T-cell (primary cell): ENCODE results near the gene SF3A1. TPM values are rescaled to one million over a fixed set of nuclear protein-coding genes. Genes with fewer than 3 reads are reported as not detected.

Source experiments
- ATAC-seq, 4 experiments: fragments of 200-7000 bp in 3 of 4; fragments of 150-1000 bp in 1 of 4; cut with Tn5 transposase; replicated peaks in 1 of 4; 1 replicate in 3 of 4; 2 replicates in 1 of 4; pipeline ENCODE4 v1.10.0; 2021; ENCODE audit warnings: moderate library complexity in 3 of 4, mild to moderate bottlenecking in 2 of 4, moderate number of reproducible peaks in 1 of 4
- CTCF ChIA-PET, 2 donors: fragments of 300-600 bp; sonication (Branson Sonifier 250); formaldehyde crosslinking; loops; one replicate each; lab custom pipeline; 2022; ENCODE audit warnings: antibody characterized with exemption in 2 of 2; lab: Charles Lee
- POLR2A ChIA-PET, 2 donors: fragments of 300-600 bp; sonication (Branson Sonifier 250); formaldehyde crosslinking; loops; one replicate each; lab custom pipeline; 2022; ENCODE audit warnings: antibody characterized with exemption in 2 of 2; lab: Charles Lee
- DNase-seq, 35 experiments: peaks; one replicate each; pipeline versions ENCODE4 v3.0.0 to v3.0.0-alpha.2; 2013 to 2023
- H3K27ac ChIP-seq: one replicate; pipeline ENCODE4 v1.5.1; 2013; ENCODE audit warnings: low read length
- H3K27me3 ChIP-seq, 2 experiments: replicated peaks in 1 of 2; 1 replicate in 1 of 2; 2 replicates in 1 of 2; pipeline versions ENCODE4 v1.6.1 to v1.7.0; 2013; ENCODE audit warnings: low read length in 1 of 2, mixed read lengths in 1 of 2; ENCODE audit not compliant: control insufficient read depth in 2 of 2, insufficient read depth in 2 of 2; ENCODE audit errors: extremely low read depth in 1 of 2
- H3K36me3 ChIP-seq, 2 donors: 1 replicate in 1 of 2; 2 replicates in 1 of 2; pipeline versions ENCODE4 v1.6.1 to v1.7.0; 2013; ENCODE audit warnings: low read length in 1 of 2; ENCODE audit not compliant: control insufficient read depth in 2 of 2, insufficient read depth in 1 of 2; ENCODE audit errors: extremely low read depth in 1 of 2
- H3K4me1 ChIP-seq, 2 experiments: 1 replicate in 1 of 2; 2 replicates in 1 of 2; pipeline versions ENCODE4 v1.6.1 to v1.7.0; 2013; ENCODE audit warnings: low read length in 2 of 2, mixed read lengths in 1 of 2; ENCODE audit not compliant: insufficient read depth in 2 of 2, control insufficient read depth in 1 of 2; ENCODE audit errors: extremely low read depth in 1 of 2
- H3K4me3 ChIP-seq, 2 donors: 1 replicate in 1 of 2; 2 replicates in 1 of 2; pipeline versions ENCODE4 v1.5.1 to v1.7.0; 2013; ENCODE audit warnings: mild to moderate bottlenecking in 2 of 2, low read length in 1 of 2, moderate library complexity in 1 of 2; ENCODE audit not compliant: control insufficient read depth in 1 of 2; ENCODE audit errors: extremely low read depth in 1 of 2
- H3K9me3 ChIP-seq: 2 replicates; pipeline ENCODE4 v1.7.0; 2013
- H3K27ac Mint-ChIP-seq, 2 donors: one replicate each; pipeline ENCODE4 v1.8.0; 2020 to 2021; ENCODE audit warnings: mild to moderate bottlenecking in 2 of 2, mixed read lengths in 2 of 2
- H3K27me3 Mint-ChIP-seq, 2 donors: one replicate each; pipeline ENCODE4 v1.8.0; 2021 to 2022; ENCODE audit warnings: mixed read lengths in 2 of 2
- H3K36me3 Mint-ChIP-seq: one replicate; pipeline ENCODE4 v1.8.0; 2021; ENCODE audit warnings: mixed read lengths
- H3K4me1 Mint-ChIP-seq, 3 donors: one replicate each; pipeline ENCODE4 v1.8.0; 2020 to 2022; ENCODE audit warnings: mixed read lengths in 3 of 3, mild to moderate bottlenecking in 1 of 3
- H3K4me3 Mint-ChIP-seq, 3 donors: one replicate each; pipeline ENCODE4 v1.8.0; 2020 to 2022; ENCODE audit warnings: mild to moderate bottlenecking in 3 of 3, mixed read lengths in 3 of 3, moderate library complexity in 3 of 3
- H3K9me3 Mint-ChIP-seq, 3 donors: one replicate each; pipeline ENCODE4 v1.8.0; 2020 to 2022; ENCODE audit warnings: mixed read lengths in 3 of 3
- WGBS: methylation state at CpG from one replicate; pipeline ENCODE4 v1.1.5; 2013; ENCODE audit warnings: missing lambda C conversion rate; ENCODE audit not compliant: insufficient coverage; 5-methylcytosine and 5-hydroxymethylcytosine counted together
- total RNA-seq, 35 experiments: library from RNA in 6 of 35; stranded (reverse) in 6 of 35; fragments of 120-200 nt in 1 of 35; gene quantifications; one replicate each; pipeline versions ENCODE4 v1.2.1 to v1.2.4 and lab custom pipeline; 2013 to 2026

SF3A1 gene
- total RNA-seq, 5 donors from 2014 or later (not counting 1 experiment from before 2014, with no cell fraction given), result 272 to 323 (median 292) TPM

DNA sequence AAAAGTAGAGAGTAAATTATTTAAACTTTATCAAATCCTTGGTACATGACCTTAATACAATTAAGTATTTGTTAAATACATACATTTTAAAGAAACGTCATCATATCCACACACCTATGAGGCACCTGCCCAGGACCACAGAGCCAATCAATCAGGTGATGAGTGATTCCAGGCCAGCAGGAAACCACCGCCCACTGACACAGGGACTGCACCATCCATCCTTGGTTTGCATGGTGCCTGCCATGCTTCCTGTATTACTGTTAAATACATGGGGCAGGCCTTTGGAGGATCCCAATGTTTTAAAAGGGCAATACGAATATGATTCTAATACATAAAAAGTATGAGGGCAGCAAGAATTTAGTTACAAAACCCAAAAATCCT, 23.0 kb downstream of the SF3A1 start:
- ChIA-PET CTCF (no interaction called here), POLR2A (interaction anchor here in 1 of 2 donors (0.5 kb wide), 1 partner anchor 11 kb away, joined by 3 read pairs; no protein-coding TSS in a partner anchor)
- DNase-seq (no peak), ATAC-seq (no peak)
- H3K9me3 Mint-ChIP-seq, result no peaks in the 10 kb centered on the region
- no peak overlapping the region for H3K4me3 Mint-ChIP-seq
- H3K27ac ChIP-seq, result no peak overlapping the region
- H3K4me3 ChIP-seq, result no peak overlapping the region
- peaks cover 26 to 71% of the 10 kb centered on the region in 2 donors for H3K36me3 ChIP-seq
- H3K27ac Mint-ChIP-seq, result peak overlapping the region in 1 of 2 donors; percentile 74
- H3K36me3 Mint-ChIP-seq, result peaks cover 46% of the 10 kb centered on the region
- WGBS, result 100% methylated on average over 1 of the region's 3 CpGs
- H3K27me3 Mint-ChIP-seq, result no peaks in the 10 kb centered on the region
- no peaks in the 10 kb centered on the region for H3K4me1 ChIP-seq
- H3K4me1 Mint-ChIP-seq, result peaks cover 0 to 4% (median 1%) of the 10 kb centered on the region in 3 donors
- H3K9me3 ChIP-seq, result no peaks in the 10 kb centered on the region
- H3K27me3 ChIP-seq, result no peaks in the 10 kb centered on the region

DNA sequence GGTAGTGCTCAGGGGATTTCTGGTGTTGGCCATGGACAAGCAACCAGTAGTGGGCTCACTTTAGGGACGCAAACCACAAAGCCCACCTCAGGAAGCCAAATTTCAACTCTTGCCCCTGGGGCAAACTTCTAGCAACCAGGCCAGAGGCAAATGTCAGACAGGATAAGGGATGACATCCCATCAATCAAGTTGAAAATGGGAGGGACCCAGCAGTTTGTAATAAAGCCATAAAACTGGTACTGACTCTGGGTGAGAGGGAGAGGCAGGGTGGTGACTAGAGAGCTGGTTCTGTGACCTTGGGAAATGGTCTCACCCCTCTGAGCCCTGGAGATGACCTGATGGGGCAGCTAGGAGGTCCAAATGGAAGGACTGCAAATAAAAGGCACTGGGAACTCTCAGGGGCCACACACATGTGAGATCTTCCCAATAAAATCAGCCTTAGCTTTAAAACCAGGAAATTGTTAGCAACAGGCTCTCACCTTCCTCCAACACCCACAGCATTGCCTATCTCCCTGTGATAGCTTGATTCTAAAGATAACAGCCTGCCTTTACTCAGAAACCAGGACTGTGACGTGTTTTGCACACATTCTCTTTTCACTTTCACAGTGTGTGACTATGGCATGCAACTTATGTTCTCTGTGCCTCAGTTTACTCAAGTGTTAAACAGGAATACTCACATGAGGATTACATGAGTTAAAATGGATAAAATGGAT, 23.5 kb downstream of the SF3A1 start:
- ChIA-PET CTCF (no interaction called here), POLR2A (interaction anchor here in 1 of 2 donors (0.5 to 0.6 kb wide), 2 partner anchors 10 to 162 kb away, joined by 3 to 9 read pairs; no protein-coding TSS in a partner anchor)
- H3K27ac Mint-ChIP-seq, result peak overlapping the region; percentile 44 to 74
- ATAC-seq (no peak), DNase-seq (no peak)
- H3K4me1 Mint-ChIP-seq, result peaks cover 1 to 6% (median 3%) of the 10 kb centered on the region in 3 donors
- no peaks in the 10 kb centered on the region for H3K9me3 ChIP-seq
- peaks cover 26 to 66% of the 10 kb centered on the region in 2 donors for H3K36me3 ChIP-seq
- H3K4me3 Mint-ChIP-seq, result no peak overlapping the region
- 40% methylated on average over 1 of the region's 2 CpGs for WGBS
- H3K27ac ChIP-seq, result no peak overlapping the region
- H3K4me3 ChIP-seq, result no peak overlapping the region
- no peaks in the 10 kb centered on the region for H3K4me1 ChIP-seq
- no peaks in the 10 kb centered on the region for H3K27me3 ChIP-seq
- no peaks in the 10 kb centered on the region for H3K9me3 Mint-ChIP-seq
- peaks cover 42% of the 10 kb centered on the region for H3K36me3 Mint-ChIP-seq
- H3K27me3 Mint-ChIP-seq, result no peaks in the 10 kb centered on the region

DNA sequence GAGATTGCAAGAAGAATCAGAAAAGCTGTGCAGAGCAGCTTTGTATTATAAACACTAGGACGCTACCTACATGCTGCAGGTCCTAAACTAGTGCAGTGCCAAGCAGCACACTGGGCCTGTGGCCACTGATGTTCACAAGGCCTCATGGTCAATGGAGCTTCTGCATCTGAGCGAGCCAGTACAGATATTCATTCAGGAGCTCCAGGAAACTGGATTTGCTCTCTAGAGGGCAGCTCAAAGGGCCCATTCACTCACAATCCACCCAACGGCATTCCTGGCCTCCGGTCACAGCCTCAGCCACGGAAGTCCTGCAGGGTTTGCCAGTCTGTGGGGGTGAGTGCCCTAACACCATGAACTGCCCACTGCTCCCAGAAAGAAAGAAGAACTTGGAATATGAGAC, 24.1 kb downstream of the SF3A1 start:
- POLR2A ChIA-PET, result interaction anchor here (0.6 kb wide), 2 partner anchors 80 to 162 kb away, joined by 5 to 9 read pairs; no protein-coding TSS in a partner anchor
- peak overlapping the region in 1 of 2 donors; percentile 62 for H3K27ac Mint-ChIP-seq
- H3K4me1 ChIP-seq, result peaks cover 3% of the 10 kb centered on the region in 2 experiments
- peaks cover 6 to 11% (median 9%) of the 10 kb centered on the region in 3 donors for H3K4me1 Mint-ChIP-seq
- H3K27me3 ChIP-seq, result no peaks in the 10 kb centered on the region
- no peak overlapping the region for H3K27ac ChIP-seq
- DNase-seq (no peak), ATAC-seq (no peak)
- no peak overlapping the region for H3K4me3 Mint-ChIP-seq
- no peak overlapping the region for H3K4me3 ChIP-seq
- CTCF ChIA-PET, result no interaction called here
- H3K27me3 Mint-ChIP-seq, result no peaks in the 10 kb centered on the region
- peaks cover 23 to 61% of the 10 kb centered on the region in 2 donors for H3K36me3 ChIP-seq
- no peaks in the 10 kb centered on the region for H3K9me3 Mint-ChIP-seq
- WGBS, result 93% methylated on average over 3 of the region's 5 CpGs
- H3K9me3 ChIP-seq, result no peaks in the 10 kb centered on the region
- H3K36me3 Mint-ChIP-seq, result peaks cover 36% of the 10 kb centered on the region

DNA sequence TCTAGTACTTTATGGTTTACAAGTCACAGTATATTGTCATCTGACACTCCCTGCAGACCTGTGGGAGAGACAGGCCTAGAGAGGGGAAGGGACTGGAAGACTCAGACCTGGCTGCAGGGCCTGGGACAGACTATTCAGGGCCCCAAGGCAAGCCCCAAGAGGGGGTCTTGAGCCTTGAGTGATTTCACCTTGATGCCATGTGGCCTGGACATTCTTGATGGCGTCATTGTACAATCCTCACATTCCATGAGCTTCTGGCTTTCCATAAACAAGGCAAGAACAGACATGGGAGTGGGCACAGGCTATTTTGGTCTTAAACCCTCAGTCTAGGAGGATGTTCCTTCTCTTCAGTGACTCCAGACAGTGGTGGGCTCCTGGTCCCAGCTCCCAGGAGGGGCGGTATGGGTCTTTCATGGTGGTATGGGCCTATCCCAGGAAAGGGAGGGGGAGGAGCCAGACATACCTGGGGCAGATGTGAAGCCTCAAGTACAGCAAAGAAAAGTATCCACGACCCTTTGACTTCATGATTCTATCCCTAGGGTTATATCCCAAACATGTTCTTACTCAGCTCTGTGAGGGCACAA, 28.1 kb downstream of the SF3A1 start:
- H3K9me3 Mint-ChIP-seq, result no peaks in the 10 kb centered on the region
- ATAC-seq (no peak), DNase-seq (no peak)
- Histone ChIP-seq H3K9me3 (no peaks in the 10 kb centered on the region), H3K36me3 (peaks cover 3 to 24% of the 10 kb centered on the region in 2 donors), H3K4me3 (no peak overlapping the region), H3K27me3 (no peaks in the 10 kb centered on the region), H3K27ac (peak overlapping the region; percentile 77), H3K4me1 (peaks cover 25 to 36% of the 10 kb centered on the region in 2 experiments)
- CTCF ChIA-PET, result interaction anchor here in 1 of 2 donors (3.2 kb wide), 1 partner anchor 40 kb away, joined by 37 read pairs; the partner anchor contains the start of gene CASTOR1
- POLR2A ChIA-PET, result interaction anchor here in 1 of 2 donors (0.6 to 0.7 kb wide), 2 partner anchors 20 to 440 kb away, joined by 3 to 4 read pairs; no protein-coding TSS in a partner anchor
- no peaks in the 10 kb centered on the region for H3K27me3 Mint-ChIP-seq
- H3K4me3 Mint-ChIP-seq, result no peak overlapping the region
- 80% methylated on average over 1 of the region's 3 CpGs for WGBS
- H3K36me3 Mint-ChIP-seq, result peaks cover 7% of the 10 kb centered on the region
- peaks cover 34 to 41% (median 38%) of the 10 kb centered on the region in 3 donors for H3K4me1 Mint-ChIP-seq
- peak overlapping the region; percentile 65 to 84 for H3K27ac Mint-ChIP-seq

DNA sequence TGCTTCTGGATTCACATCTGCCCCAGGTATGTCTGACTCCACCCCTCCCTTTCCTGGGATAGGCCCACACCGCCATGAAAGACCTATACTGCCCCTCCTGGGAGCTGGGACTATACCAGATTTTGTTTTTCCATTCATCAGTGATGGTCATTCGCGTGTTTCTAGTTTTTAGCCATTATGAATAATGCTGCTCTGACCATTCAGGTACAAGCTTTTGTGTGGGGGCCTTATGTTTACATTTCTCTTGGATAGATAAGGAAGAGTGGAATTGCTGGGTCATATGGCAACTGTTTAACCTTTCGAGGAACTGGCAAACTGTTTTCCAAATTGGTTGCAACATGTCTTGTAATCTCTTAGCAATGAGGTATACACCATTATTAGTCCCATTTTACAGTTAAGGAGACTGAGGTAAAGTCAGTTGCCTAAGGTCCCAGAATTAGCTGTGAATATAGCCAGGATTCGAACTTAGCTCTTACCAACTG, 28.8 kb downstream of the SF3A1 start:
- WGBS, result 100% methylated on average over 3 of the region's 5 CpGs
- no peak for ATAC-seq
- no peaks in the 10 kb centered on the region for H3K27me3 ChIP-seq
- Mint-ChIP-seq H3K4me3 (peak overlapping the region in 2 of 3 donors; percentile 76 to 82), H3K36me3 (peaks cover 9% of the 10 kb centered on the region), H3K27me3 (no peaks in the 10 kb centered on the region), H3K27ac (peak overlapping the region; percentile 90 to 91), H3K9me3 (no peaks in the 10 kb centered on the region), H3K4me1 (peaks cover 41 to 47% (median 44%) of the 10 kb centered on the region in 3 donors)
- H3K4me1 ChIP-seq, result peaks cover 25 to 42% of the 10 kb centered on the region in 2 experiments
- ChIA-PET POLR2A (interaction anchor here in 1 of 2 donors (1.5 kb wide), 1 partner anchor 24 kb away, joined by 4 read pairs; no protein-coding TSS in a partner anchor), CTCF (interaction anchor here in 1 of 2 donors (1.5 to 3.2 kb wide), 2 partner anchors 25 to 39 kb away, joined by 4 to 37 read pairs; partner anchors contain the start of gene CASTOR1)
- no peak overlapping the region for H3K4me3 ChIP-seq
- peaks cover 0 to 23% of the 10 kb centered on the region in 2 donors for H3K36me3 ChIP-seq
- peak overlapping the region; percentile 77 for H3K27ac ChIP-seq
- no peak for DNase-seq
- no peaks in the 10 kb centered on the region for H3K9me3 ChIP-seq
